ENCODE data around the gene OR52E4.

OR52E4 gene

GRCh38 chr11:5928811-5929210 is 48.4 kb downstream of the OR52E4 start:
- no peak overlapping the region for H3K4me3 ChIP-seq (ENCODE audit: low read length in 2 of 2)
- H3K27ac ChIP-seq (ENCODE audit: low read length), result no peak overlapping the region
- peaks cover 0 to 13% of the 10 kb centered on the region in 2 donors for H3K9me3 ChIP-seq (ENCODE audit: control insufficient read depth in 2 of 2, low read length in 2 of 2)
- no peaks in the 10 kb centered on the region for H3K4me1 ChIP-seq (ENCODE audit: control insufficient read depth, insufficient read depth, low read length)
- no peaks in the 10 kb centered on the region for H3K27me3 ChIP-seq (ENCODE audit: control insufficient read depth in 1 of 2, insufficient read depth in 2 of 2, low read length in 2 of 2)
- H3K36me3 ChIP-seq (ENCODE audit: control insufficient read depth in 2 of 2, insufficient read depth in 2 of 2, low read length in 2 of 2), result no peaks in the 10 kb centered on the region
- H3K9ac ChIP-seq (ENCODE audit: low read length in 2 of 2), result no peak overlapping the region

GRCh38 chr11:5929571-5930368 is 49.3 kb downstream of the OR52E4 start:
- no peaks in the 10 kb centered on the region for H3K4me1 ChIP-seq (ENCODE audit: control insufficient read depth, insufficient read depth, low read length)
- peaks cover 0 to 13% of the 10 kb centered on the region in 2 donors for H3K9me3 ChIP-seq (ENCODE audit: control insufficient read depth in 2 of 2, low read length in 2 of 2)
- no peaks in the 10 kb centered on the region for H3K27me3 ChIP-seq (ENCODE audit: control insufficient read depth in 1 of 2, insufficient read depth in 2 of 2, low read length in 2 of 2)
- H3K9ac ChIP-seq (ENCODE audit: low read length in 2 of 2), result no peak overlapping the region
- no peak overlapping the region for H3K27ac ChIP-seq (ENCODE audit: low read length)
- no peaks in the 10 kb centered on the region for H3K36me3 ChIP-seq (ENCODE audit: control insufficient read depth in 2 of 2, insufficient read depth in 2 of 2, low read length in 2 of 2)
- no peak overlapping the region for H3K4me3 ChIP-seq (ENCODE audit: low read length in 2 of 2)

- Histone ChIP-seq H3K36me3 (ENCODE audit: control insufficient read depth in 2 of 2, insufficient read depth in 2 of 2, low read length in 2 of 2) (no peaks in the 10 kb centered on the region), H3K4me1 (ENCODE audit: control insufficient read depth, insufficient read depth, low read length) (no peaks in the 10 kb centered on the region), H3K9me3 (ENCODE audit: control insufficient read depth in 2 of 2, low read length in 2 of 2) (peaks cover 0 to 13% of the 10 kb centered on the region in 2 donors), H3K4me3 (ENCODE audit: low read length in 2 of 2) (no peak overlapping the region), H3K27ac (ENCODE audit: low read length) (no peak overlapping the region), H3K27me3 (ENCODE audit: control insufficient read depth in 1 of 2, insufficient read depth in 2 of 2, low read length in 2 of 2) (no peaks in the 10 kb centered on the region), H3K9ac (ENCODE audit: low read length in 2 of 2) (no peak overlapping the region)
These were observed 50.2 kb downstream of the OR52E4 start for GRCh38 chr11:5930614-5931013.

GRCh38 chr11:5931061-5931460 is 50.6 kb downstream of the OR52E4 start:
- Histone ChIP-seq H3K27me3 (ENCODE audit: control insufficient read depth in 1 of 2, insufficient read depth in 2 of 2, low read length in 2 of 2) (no peaks in the 10 kb centered on the region), H3K36me3 (ENCODE audit: control insufficient read depth in 2 of 2, insufficient read depth in 2 of 2, low read length in 2 of 2) (no peaks in the 10 kb centered on the region), H3K9ac (ENCODE audit: low read length in 2 of 2) (no peak overlapping the region), H3K4me3 (ENCODE audit: low read length in 2 of 2) (no peak overlapping the region), H3K4me1 (ENCODE audit: control insufficient read depth, insufficient read depth, low read length) (no peaks in the 10 kb centered on the region), H3K9me3 (ENCODE audit: control insufficient read depth in 2 of 2, low read length in 2 of 2) (peaks cover 0 to 13% of the 10 kb centered on the region in 2 donors), H3K27ac (ENCODE audit: low read length) (no peak overlapping the region)

GRCh38 chr11:5932671-5933070 is 52.2 kb downstream of the OR52E4 start:
- Histone ChIP-seq H3K9me3 (ENCODE audit: control insufficient read depth in 2 of 2, low read length in 2 of 2) (peaks cover 0 to 16% of the 10 kb centered on the region in 2 donors), H3K27ac (ENCODE audit: low read length) (no peak overlapping the region), H3K9ac (ENCODE audit: low read length in 2 of 2) (no peak overlapping the region), H3K36me3 (ENCODE audit: control insufficient read depth in 2 of 2, insufficient read depth in 2 of 2, low read length in 2 of 2) (no peaks in the 10 kb centered on the region), H3K27me3 (ENCODE audit: control insufficient read depth in 1 of 2, insufficient read depth in 2 of 2, low read length in 2 of 2) (no peaks in the 10 kb centered on the region), H3K4me1 (ENCODE audit: control insufficient read depth, insufficient read depth, low read length) (no peaks in the 10 kb centered on the region), H3K4me3 (ENCODE audit: low read length in 2 of 2) (no peak overlapping the region)

- no peak overlapping the region for H3K9ac ChIP-seq (ENCODE audit: low read length in 2 of 2)
- no peaks in the 10 kb centered on the region for H3K36me3 ChIP-seq (ENCODE audit: control insufficient read depth in 2 of 2, insufficient read depth in 2 of 2, low read length in 2 of 2)
- H3K4me3 ChIP-seq (ENCODE audit: low read length in 2 of 2), result no peak overlapping the region
- peaks cover 0 to 16% of the 10 kb centered on the region in 2 donors for H3K9me3 ChIP-seq (ENCODE audit: control insufficient read depth in 2 of 2, low read length in 2 of 2)
- H3K27ac ChIP-seq (ENCODE audit: low read length), result no peak overlapping the region
- H3K4me1 ChIP-seq (ENCODE audit: control insufficient read depth, insufficient read depth, low read length), result no peaks in the 10 kb centered on the region
- no peaks in the 10 kb centered on the region for H3K27me3 ChIP-seq (ENCODE audit: control insufficient read depth in 1 of 2, insufficient read depth in 2 of 2, low read length in 2 of 2)
These were observed 52.7 kb downstream of the OR52E4 start for GRCh38 chr11:5933116-5933515.
